ENCODE measurements around the gene DCTN1. TPM values are rescaled to one million over a fixed set of nuclear protein-coding genes. Genes with fewer than 3 reads are reported as not detected.
A peak's percentile ranks its signal among the peaks of the same experiment; 100 is the strongest.

Gene DCTN1
- total RNA-seq, 2 experiments from 2014 or later: 67.3 to 81.4 TPM

GRCh38 chr2:74416778-74417177, 36.7 kb upstream of the DCTN1 start:
- no peak for TF ChIP-seq CTCF (IDR thresholded peaks at IDR 0.05)
- intact Hi-C loops (cut with micrococcal nuclease): no loop called here
- ChIA-PET POLR2A (no interaction called here), CTCF (interaction anchor here (1.6 kb wide), 1 partner anchor 18 kb away, joined by 3 read pairs; no protein-coding TSS in a partner anchor)
- ATAC-seq (no peak), DNase-seq (peak; percentile 35)
- Mint-ChIP-seq H3K36me3 (ENCODE audit: low read depth) (no peaks in the 10 kb centered on the region), H3K27me3 (peaks cover 5% of the 10 kb centered on the region), H3K27ac (no peak overlapping the region), H3K4me3 (no peak overlapping the region), H3K4me1 (ENCODE audit: low read depth) (peaks cover 21% of the 10 kb centered on the region), H3K9me3 (no peaks in the 10 kb centered on the region)

- ATAC-seq: no peak
- intact Hi-C loops (cut with micrococcal nuclease): no loop called here
- peaks cover 18% of the 10 kb centered on the region for H3K4me1 Mint-ChIP-seq (ENCODE audit: low read depth)
- TF ChIP-seq CTCF (IDR thresholded peaks at IDR 0.05): no peak
- no peak overlapping the region for H3K27ac Mint-ChIP-seq
- DNase-seq: no peak
- no peaks in the 10 kb centered on the region for H3K9me3 Mint-ChIP-seq
- ChIA-PET POLR2A (no interaction called here), CTCF (interaction anchor here (0.6 to 1.1 kb wide), 4 partner anchors 8 to 81 kb away, joined by 3 read pairs; no protein-coding TSS in a partner anchor)
- H3K36me3 Mint-ChIP-seq (ENCODE audit: low read depth): no peaks in the 10 kb centered on the region
- H3K27me3 Mint-ChIP-seq: peaks cover 5% of the 10 kb centered on the region
- H3K4me3 Mint-ChIP-seq: peak overlapping the region; percentile 54
Observed at GRCh38 chr2:74415762-74416395, 35.8 kb upstream of the DCTN1 start.

GRCh38 chr2:74414881-74415761, 35.0 kb upstream of the DCTN1 start:
- ATAC-seq: peak; percentile 57
- intact Hi-C loops (cut with micrococcal nuclease): no loop called here
- DNase-seq: peak; percentile 25
- ChIA-PET POLR2A (interaction anchor here (1.3 kb wide), 1 partner anchor 23 kb away, joined by 3 read pairs; no protein-coding TSS in a partner anchor), CTCF (interaction anchor here (1.0 to 1.5 kb wide), 4 partner anchors 9 to 80 kb away, joined by 3 read pairs; no protein-coding TSS in a partner anchor)
- Mint-ChIP-seq H3K4me1 (ENCODE audit: low read depth) (peaks cover 14% of the 10 kb centered on the region), H3K9me3 (no peaks in the 10 kb centered on the region), H3K36me3 (ENCODE audit: low read depth) (no peaks in the 10 kb centered on the region), H3K4me3 (peak overlapping the region; percentile 54), H3K27ac (no peak overlapping the region), H3K27me3 (peaks cover 5% of the 10 kb centered on the region)
- TF ChIP-seq CTCF (IDR thresholded peaks at IDR 0.05): no peak

- DNase-seq: no peak
- intact Hi-C loops (cut with micrococcal nuclease): no loop called here
- TF ChIP-seq CTCF (IDR thresholded peaks at IDR 0.05): no peak
- peaks cover 11% of the 10 kb centered on the region for H3K4me1 Mint-ChIP-seq (ENCODE audit: low read depth)
- no peaks in the 10 kb centered on the region for H3K9me3 Mint-ChIP-seq
- H3K27ac Mint-ChIP-seq: no peak overlapping the region
- POLR2A ChIA-PET: interaction anchor here (1.3 kb wide), 1 partner anchor 23 kb away, joined by 3 read pairs; no protein-coding TSS in a partner anchor
- CTCF ChIA-PET: interaction anchor here (1.0 to 1.5 kb wide), 2 partner anchors 13 to 22 kb away, joined by 3 to 6 read pairs; no protein-coding TSS in a partner anchor
- ATAC-seq: no peak
- no peaks in the 10 kb centered on the region for H3K36me3 Mint-ChIP-seq (ENCODE audit: low read depth)
- peaks cover 6% of the 10 kb centered on the region for H3K27me3 Mint-ChIP-seq
- H3K4me3 Mint-ChIP-seq: peak overlapping the region; percentile 54
Observed at GRCh38 chr2:74414441-74414840, 34.3 kb upstream of the DCTN1 start.

All from activated CD8-positive, alpha-beta T cell treated with anti-CD3 and anti-CD28 coated beads for 36 hours (primary cell).